Adrenal gland (tissue), 5 donors: ENCODE data around the gene CLEC4G.

Source experiments
- CTCF ChIP-seq, 6 experiments: fragments of 450-650 bp in 4 of 6; fragments of 200-600 bp in 2 of 6; sonication (generic) in 1 of 6; IDR thresholded peaks; 1 replicate in 5 of 6; 2 replicates in 1 of 6; pipeline versions ENCODE4 v1.5.1 to v1.8.0; 2016 to 2021; ENCODE audit warnings: antibody characterized with exemption in 6 of 6, mild to moderate bottlenecking in 2 of 6, moderate library complexity in 1 of 6
- POLR2A ChIP-seq, 2 donors: fragments of 450-650 bp; IDR thresholded peaks; one replicate each; pipeline ENCODE4 v1.6.1; 2017; ENCODE audit warnings: antibody characterized with exemption in 2 of 2, mild to moderate bottlenecking in 2 of 2, moderate library complexity in 1 of 2
- donor health status: DM: no; HTN: no; CAD: no.

- TF ChIP-seq CTCF (IDR thresholded peaks at IDR 0.05) (no peak), POLR2A (IDR thresholded peaks at IDR 0.05) (no peak)
Observed at GRCh38 chr19:7725791-7726190, 6.1 kb downstream of the CLEC4G start.
